ENCODE results near the gene ALX4. TPM values are rescaled to one million over a fixed set of nuclear protein-coding genes. Genes with fewer than 3 reads are reported as not detected.

Gene ALX4
- total RNA-seq, 2 experiments from 2014 or later, result not detected

DNA sequence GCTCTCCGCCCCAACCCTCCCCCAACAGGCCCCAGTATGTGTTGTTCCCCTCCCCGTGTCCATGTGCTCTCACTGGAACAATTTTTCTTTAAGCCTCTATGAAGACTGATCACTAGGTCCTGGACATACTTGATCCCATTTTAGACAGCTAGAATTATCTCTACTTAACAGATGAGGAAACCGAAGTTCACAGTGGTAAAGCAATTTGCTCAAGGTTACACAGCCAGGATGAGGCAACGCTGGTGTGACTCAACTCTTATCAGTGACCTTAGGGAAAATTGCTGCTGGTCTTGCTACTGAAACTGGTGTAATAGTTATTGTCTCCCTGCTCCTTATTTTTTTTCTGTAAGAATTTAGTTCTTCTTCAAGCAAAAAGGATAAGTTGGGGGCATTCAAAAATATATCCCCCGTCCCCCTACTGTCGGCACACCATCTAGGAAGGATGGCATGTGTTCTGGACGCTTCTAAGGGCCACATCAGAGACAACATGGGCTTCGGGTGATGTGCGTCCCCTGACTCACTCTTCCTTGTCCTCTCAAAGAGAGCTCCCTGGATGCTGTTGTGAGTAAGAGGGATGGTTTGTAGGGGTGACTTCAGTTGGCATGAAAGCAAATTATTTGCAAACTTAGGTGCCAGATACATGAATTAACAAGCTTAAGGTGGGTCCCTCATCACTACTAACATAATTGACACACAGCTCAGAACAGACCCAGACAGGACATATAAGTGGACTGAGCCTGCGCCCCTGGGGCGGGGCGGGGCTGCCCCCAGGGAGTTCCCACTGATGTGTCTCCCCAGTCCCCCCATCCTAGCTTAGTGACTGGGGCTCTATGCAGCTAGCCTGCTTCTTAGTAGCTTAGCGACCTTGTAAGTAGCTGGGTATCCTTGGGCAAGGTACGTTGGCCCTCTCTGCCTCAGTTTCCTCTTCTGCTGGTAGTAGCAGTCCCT is 23.6 kb upstream of the ALX4 start:
- Histone ChIP-seq H3K79me2 (ENCODE audit: insufficient read depth, low read depth, low read length) (no peaks in the 10 kb centered on the region), H3K4me3 (ENCODE audit: low read depth, low read length, poor library complexity, severe bottlenecking) (no peak overlapping the region), H3K9me3 (ENCODE audit: low read length) (no peaks in the 10 kb centered on the region), H2AFZ (ENCODE audit: low read length) (no peak overlapping the region), H4K20me1 (ENCODE audit: insufficient read depth, low read length) (no peaks in the 10 kb centered on the region), H3K36me3 (ENCODE audit: insufficient read depth, low read length) (no peaks in the 10 kb centered on the region), H3K9me2 (ENCODE audit: insufficient read depth, low read length) (no peaks in the 10 kb centered on the region), H3K27ac (ENCODE audit: low read depth, low read length, poor library complexity, severe bottlenecking) (no peak overlapping the region), H3K4me2 (ENCODE audit: low read length) (no peak overlapping the region), H3K4me1 (ENCODE audit: insufficient read depth, low read length, poor library complexity, severe bottlenecking) (no peaks in the 10 kb centered on the region)
- ChIA-PET CTCF (ENCODE audit: unreplicated experiment) (no interaction called here), POLR2A (no interaction called here)
- intact Hi-C loops (cut with micrococcal nuclease; ENCODE audit: unreplicated experiment), result no loop called here
- BruUV-seq (replicated peaks), result no TSS peak
- TF ChIP-seq, protein P1, sequence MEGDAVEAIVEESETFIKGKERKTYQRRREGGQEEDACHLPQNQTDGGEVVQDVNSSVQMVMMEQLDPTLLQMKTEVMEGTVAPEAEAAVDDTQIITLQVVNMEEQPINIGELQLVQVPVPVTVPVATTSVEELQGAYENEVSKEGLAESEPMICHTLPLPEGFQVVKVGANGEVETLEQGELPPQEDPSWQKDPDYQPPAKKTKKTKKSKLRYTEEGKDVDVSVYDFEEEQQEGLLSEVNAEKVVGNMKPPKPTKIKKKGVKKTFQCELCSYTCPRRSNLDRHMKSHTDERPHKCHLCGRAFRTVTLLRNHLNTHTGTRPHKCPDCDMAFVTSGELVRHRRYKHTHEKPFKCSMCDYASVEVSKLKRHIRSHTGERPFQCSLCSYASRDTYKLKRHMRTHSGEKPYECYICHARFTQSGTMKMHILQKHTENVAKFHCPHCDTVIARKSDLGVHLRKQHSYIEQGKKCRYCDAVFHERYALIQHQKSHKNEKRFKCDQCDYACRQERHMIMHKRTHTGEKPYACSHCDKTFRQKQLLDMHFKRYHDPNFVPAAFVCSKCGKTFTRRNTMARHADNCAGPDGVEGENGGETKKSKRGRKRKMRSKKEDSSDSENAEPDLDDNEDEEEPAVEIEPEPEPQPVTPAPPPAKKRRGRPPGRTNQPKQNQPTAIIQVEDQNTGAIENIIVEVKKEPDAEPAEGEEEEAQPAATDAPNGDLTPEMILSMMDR (conservative IDR thresholded peaks at IDR 0.05; ENCODE audit: low read length), result no peak
- no peak for TF ChIP-seq EZH2phosphoT487 (IDR thresholded peaks at IDR 0.05; ENCODE audit: borderline replicate concordance, low read depth, low read length)
- no peak for DNase-seq (ENCODE audit: low spot score)

DNA sequence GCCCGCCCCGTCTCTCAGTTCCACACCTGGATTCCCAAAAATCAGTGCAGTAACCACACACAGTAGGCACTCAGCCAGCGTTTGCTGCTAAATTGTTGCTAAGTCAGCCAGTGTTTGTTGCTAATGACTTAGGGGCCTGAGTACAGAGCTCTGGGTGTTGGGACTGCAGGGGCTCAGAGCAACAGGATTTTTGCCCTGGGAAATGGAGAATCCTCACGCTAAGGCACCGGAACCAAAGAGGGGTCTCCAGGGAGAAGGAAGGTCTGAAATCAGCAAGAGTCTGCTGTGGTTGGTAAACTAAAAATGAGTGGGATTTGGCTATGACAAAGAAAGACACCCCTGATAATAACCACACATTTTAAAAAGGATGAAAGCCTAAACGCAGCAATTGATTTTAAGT is 22.7 kb upstream of the ALX4 start:
- Histone ChIP-seq H3K27ac (ENCODE audit: low read depth, low read length, poor library complexity, severe bottlenecking) (no peak overlapping the region), H3K4me3 (ENCODE audit: low read depth, low read length, poor library complexity, severe bottlenecking) (no peak overlapping the region), H2AFZ (ENCODE audit: low read length) (no peak overlapping the region), H4K20me1 (ENCODE audit: insufficient read depth, low read length) (no peaks in the 10 kb centered on the region), H3K4me2 (ENCODE audit: low read length) (no peak overlapping the region), H3K79me2 (ENCODE audit: insufficient read depth, low read depth, low read length) (no peaks in the 10 kb centered on the region), H3K4me1 (ENCODE audit: insufficient read depth, low read length, poor library complexity, severe bottlenecking) (no peaks in the 10 kb centered on the region), H3K36me3 (ENCODE audit: insufficient read depth, low read length) (no peaks in the 10 kb centered on the region), H3K9me2 (ENCODE audit: insufficient read depth, low read length) (no peaks in the 10 kb centered on the region), H3K9me3 (ENCODE audit: low read length) (no peaks in the 10 kb centered on the region)
- ChIA-PET CTCF (ENCODE audit: unreplicated experiment) (no interaction called here), POLR2A (no interaction called here)
- BruUV-seq (replicated peaks), result no TSS peak
- DNase-seq (ENCODE audit: low spot score), result no peak
- intact Hi-C loops (cut with micrococcal nuclease; ENCODE audit: unreplicated experiment), result no loop called here
- TF ChIP-seq, protein P1 (conservative IDR thresholded peaks at IDR 0.05; ENCODE audit: low read length), result no peak
- no peak for TF ChIP-seq EZH2phosphoT487 (IDR thresholded peaks at IDR 0.05; ENCODE audit: borderline replicate concordance, low read depth, low read length)

Measured in OCI-LY7 (cell line).